Activated T-cell treated with anti-CD3 and anti-CD28 coated beads, Interleukin-2, amount 50 U/mL, for 4 hours (primary cell): ENCODE data around the gene CCND2. TPM values are rescaled to one million over a fixed set of nuclear protein-coding genes. Genes with fewer than 3 reads are reported as not detected.

Source experiments
- ATAC-seq, 2 donors: fragments of 200-7000 bp; cut with Tn5 transposase; one replicate each; pipeline ENCODE4 v1.10.0; 2021
- DNase-seq: peaks from one replicate; pipeline ENCODE4 v3.0.0-alpha.2; 2020
- H3K27me3 Mint-ChIP-seq: one replicate; pipeline ENCODE4 v1.8.0; 2021; ENCODE audit warnings: low read depth, mixed read lengths
- H3K36me3 Mint-ChIP-seq: one replicate; pipeline ENCODE4 v1.8.0; 2022; ENCODE audit warnings: mixed read lengths; ENCODE audit not compliant: insufficient read depth
- H3K4me1 Mint-ChIP-seq: one replicate; pipeline ENCODE4 v1.8.0; 2021; ENCODE audit warnings: low read depth, mixed read lengths
- H3K4me3 Mint-ChIP-seq: one replicate; pipeline ENCODE4 v1.8.0; 2021; ENCODE audit warnings: mild to moderate bottlenecking, moderate library complexity, mixed read lengths
- H3K9me3 Mint-ChIP-seq: one replicate; pipeline ENCODE4 v1.8.0; 2021; ENCODE audit warnings: mixed read lengths
- total RNA-seq, 3 donors: library from RNA; stranded (reverse); gene quantifications; one replicate each; pipeline ENCODE4 v1.2.1, GENCODE V29; 2021

CCND2 gene
- total RNA-seq, 3 donors from 2014 or later = 867 to 1,094 (median 990) TPM

DNA sequence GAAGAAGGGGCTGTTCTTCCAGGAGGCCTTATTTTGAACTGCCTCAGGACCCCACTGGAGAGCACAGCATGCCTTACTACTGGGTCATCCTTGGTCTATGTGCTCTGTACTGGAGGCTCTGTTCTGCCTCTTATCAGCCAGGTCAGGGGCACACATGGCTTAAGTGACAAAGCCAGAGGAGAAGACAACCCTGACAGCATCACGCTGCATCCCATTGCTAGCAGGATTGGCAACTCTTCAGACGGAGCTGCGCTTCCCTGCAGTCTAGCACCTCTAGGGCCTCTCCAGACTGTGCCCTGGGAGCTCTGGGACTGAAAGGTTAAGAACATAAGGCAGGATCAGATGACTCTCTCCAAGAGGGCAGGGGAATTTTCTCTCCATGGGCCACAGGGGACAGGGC lies 30.2 kb downstream of the CCND2 start:
- peaks cover 66% of the 10 kb centered on the region for H3K36me3 Mint-ChIP-seq
- no peaks in the 10 kb centered on the region for H3K4me1 Mint-ChIP-seq
- H3K9me3 Mint-ChIP-seq = no peaks in the 10 kb centered on the region
- no peak overlapping the region for H3K4me3 Mint-ChIP-seq
- no peak for ATAC-seq
- DNase-seq = no peak
- no peaks in the 10 kb centered on the region for H3K27me3 Mint-ChIP-seq

DNA sequence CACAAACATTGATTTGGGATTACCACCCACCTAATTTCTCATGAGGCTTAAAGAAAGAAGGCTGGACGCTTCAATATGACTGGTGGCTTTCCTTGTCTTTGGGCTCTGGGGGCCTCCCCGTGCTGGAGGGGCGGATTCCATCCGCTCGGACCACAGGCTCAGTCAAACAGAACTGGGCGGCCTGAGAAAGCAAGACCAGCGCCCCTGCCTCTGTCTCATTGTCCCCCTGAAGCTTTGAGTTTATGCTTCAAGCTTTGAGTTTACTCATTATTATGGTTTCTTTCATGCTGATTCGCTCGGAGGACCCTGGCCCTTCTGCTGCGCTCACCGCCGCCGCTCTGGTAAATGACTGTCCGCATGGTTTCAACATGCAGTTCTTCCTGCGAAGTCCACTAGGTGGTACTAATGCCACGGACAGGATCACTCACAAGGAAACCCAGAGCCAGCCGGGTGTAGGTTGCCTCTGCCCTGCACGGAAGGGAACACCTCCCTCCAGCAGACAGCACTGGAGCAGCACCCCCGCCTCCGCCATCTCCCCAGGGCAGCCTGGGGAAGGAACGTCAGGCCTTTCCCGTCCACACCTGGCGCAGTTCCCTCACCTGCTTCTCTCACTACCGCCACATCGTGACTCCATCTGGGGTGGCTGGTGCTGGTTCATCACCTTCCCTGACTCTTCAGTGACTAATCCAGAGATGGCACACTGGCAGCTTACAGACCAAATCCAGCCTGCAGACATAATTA lies 34.2 kb downstream of the CCND2 start:
- Mint-ChIP-seq H3K27me3 (no peaks in the 10 kb centered on the region), H3K9me3 (no peaks in the 10 kb centered on the region), H3K4me1 (no peaks in the 10 kb centered on the region), H3K36me3 (peaks cover 42% of the 10 kb centered on the region), H3K4me3 (no peak overlapping the region)
- ATAC-seq (peak in 1 of 2 donors; percentile 45), DNase-seq (no peak)

DNA sequence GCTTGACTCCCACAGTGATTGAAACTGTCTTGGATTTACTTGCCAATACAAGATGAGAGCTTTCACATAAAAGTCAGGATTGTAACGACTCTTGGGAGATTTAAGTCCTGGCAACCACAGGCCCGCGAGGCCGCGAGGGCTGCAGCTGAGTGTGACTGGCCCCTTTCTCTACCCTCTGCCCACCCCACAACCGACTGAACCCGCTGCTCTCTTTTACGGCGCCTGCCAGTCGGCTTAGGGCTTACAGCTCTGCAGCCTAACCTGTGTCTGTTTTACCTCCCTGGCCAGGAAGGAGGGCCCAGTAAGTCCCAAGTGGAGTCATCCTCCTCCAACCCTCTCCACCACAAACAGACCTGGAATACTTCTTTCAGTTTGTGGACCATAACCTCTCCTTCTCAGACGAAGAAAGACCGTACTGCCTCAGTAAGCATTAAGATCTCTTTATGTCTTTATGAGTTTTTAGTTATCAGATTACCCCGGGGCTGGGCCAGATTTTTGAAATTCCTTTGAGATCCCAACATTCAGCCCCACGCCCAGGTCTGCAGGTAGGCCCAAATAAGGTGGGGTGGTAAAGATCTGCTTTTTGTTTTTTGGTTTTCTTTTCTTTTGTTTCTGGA lies 34.9 kb downstream of the CCND2 start:
- Mint-ChIP-seq H3K27me3 (no peaks in the 10 kb centered on the region), H3K4me1 (no peaks in the 10 kb centered on the region), H3K9me3 (no peaks in the 10 kb centered on the region), H3K4me3 (no peak overlapping the region), H3K36me3 (peaks cover 39% of the 10 kb centered on the region)
- no peak for ATAC-seq
- DNase-seq = no peak

DNA sequence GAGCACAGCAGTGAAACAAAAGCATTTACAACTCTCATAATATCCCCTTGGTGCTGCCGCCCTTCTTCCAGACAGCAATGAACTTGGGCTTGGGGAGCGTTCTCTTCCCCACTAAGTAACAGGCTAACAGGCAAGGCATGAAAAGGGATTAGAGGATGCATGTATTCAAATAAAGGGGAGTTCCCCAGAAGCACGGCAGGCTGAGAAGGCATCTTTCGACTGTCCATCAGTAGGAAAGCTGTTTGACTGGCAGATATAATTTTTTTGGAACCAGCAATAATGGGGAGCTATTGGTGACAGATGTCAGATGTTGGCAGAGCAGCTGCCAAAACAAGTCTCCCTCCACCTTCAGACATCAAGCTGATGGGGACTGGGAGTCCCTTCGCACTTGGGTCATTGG lies 38.2 kb downstream of the CCND2 start:
- ATAC-seq (no peak), DNase-seq (no peak)
- H3K4me3 Mint-ChIP-seq = no peak overlapping the region
- peaks cover 24% of the 10 kb centered on the region for H3K36me3 Mint-ChIP-seq
- no peaks in the 10 kb centered on the region for H3K9me3 Mint-ChIP-seq
- H3K27me3 Mint-ChIP-seq = no peaks in the 10 kb centered on the region
- no peaks in the 10 kb centered on the region for H3K4me1 Mint-ChIP-seq

DNA sequence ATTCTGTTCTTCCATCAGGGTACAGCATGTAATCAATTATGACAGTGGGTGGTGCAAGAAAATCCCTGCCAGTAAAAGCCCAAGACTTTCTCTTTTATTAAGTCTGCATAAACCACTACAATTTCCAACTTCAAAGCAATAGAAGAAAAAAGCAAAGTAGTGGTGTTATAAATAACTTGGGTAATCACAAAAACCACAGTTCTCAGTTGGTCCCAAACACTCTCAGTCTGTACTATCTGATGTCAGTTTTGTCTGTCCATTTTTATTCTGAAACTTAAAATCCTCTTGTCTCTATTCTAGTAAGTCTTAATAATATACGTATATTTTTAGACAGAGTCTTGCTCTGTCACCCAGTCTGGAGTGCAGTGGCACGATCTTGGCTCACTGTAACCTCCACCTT lies 38.7 kb downstream of the CCND2 start:
- Mint-ChIP-seq H3K9me3 (no peaks in the 10 kb centered on the region), H3K27me3 (no peaks in the 10 kb centered on the region), H3K4me3 (no peak overlapping the region), H3K4me1 (no peaks in the 10 kb centered on the region), H3K36me3 (peaks cover 19% of the 10 kb centered on the region)
- DNase-seq (no peak), ATAC-seq (no peak)

DNA sequence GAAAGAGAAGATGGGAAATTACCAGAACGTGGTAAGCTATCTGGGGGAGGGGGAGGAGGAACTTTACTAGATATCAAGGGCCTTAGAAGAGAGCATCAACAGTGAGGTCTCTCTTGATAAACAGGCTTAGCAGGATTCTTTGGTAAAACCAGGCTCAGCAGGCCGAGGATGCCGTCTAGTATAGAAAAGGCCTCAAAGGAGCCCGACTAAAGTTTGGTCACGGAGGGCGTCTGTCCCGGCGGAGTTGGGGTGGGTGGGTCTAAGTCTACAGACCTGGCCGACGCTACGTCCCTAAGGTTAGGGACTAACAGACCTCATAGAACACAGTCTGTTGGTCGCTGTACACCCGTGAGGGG lies 46.9 kb downstream of the CCND2 start:
- ATAC-seq (peak; percentile 23 to 36), DNase-seq (no peak)
- no peaks in the 10 kb centered on the region for H3K9me3 Mint-ChIP-seq
- H3K4me3 Mint-ChIP-seq = peak overlapping the region; percentile 96
- no peaks in the 10 kb centered on the region for H3K27me3 Mint-ChIP-seq
- H3K36me3 Mint-ChIP-seq = peaks cover 3% of the 10 kb centered on the region
- peaks cover 36% of the 10 kb centered on the region for H3K4me1 Mint-ChIP-seq

DNA sequence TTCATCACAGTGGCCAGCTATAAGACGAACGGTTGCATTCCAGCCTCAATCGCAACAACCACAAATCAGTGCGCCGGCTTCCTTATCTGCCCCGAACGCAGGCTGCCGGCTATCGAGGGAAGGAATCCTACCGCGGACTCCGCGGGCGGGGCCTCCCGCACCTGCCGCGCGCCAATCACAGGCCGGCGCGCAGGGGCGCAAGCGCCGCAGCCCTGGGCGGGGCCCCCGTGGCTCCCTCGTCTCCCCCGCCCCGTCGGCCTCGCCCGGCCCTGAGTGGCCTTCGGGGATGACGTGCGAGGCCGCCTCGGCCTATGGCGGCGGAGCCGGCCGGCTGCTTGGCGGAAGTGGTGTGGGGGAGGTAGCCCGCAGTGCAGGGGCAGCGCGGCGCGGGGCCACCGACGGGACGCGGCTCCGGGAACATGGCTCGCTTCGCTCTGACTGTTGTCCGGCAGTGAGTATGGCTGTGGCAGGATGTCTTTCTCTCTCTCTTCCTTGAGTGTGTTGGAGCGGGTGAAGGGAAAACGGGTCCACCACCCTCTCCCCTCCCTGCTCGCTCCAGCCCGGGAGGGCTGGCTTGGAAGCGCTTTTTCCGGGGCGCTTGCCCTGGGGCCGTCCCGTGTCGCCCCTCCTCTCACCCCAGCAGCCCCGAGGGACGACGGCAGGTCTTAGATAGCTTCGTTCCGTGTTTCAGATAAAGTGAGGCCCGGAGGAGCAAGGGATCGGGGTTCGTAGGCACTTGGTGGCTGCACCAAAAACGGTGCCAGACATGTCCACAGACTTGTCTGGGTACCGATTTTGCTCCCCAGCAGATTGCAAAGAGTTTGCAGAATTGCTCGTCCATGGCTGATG lies 47.5 kb downstream of the CCND2 start, which contains the start of gene TIGAR:
TSS of gene TIGAR (plus strand) at position 361 of the 849 bp plus-strand sequence. CDS start at position 420, 59 bp downstream.
- DNase-seq (peak; percentile 82), ATAC-seq (peak; percentile 99)
- peaks cover 39% of the 10 kb centered on the region for H3K4me1 Mint-ChIP-seq
- no peaks in the 10 kb centered on the region for H3K9me3 Mint-ChIP-seq
- peak within 1 kb of the TSS; percentile 96 for H3K4me3 Mint-ChIP-seq
- no peaks in the 10 kb centered on the region for H3K27me3 Mint-ChIP-seq
- H3K36me3 Mint-ChIP-seq = peaks cover 3% of the 10 kb centered on the region

DNA sequence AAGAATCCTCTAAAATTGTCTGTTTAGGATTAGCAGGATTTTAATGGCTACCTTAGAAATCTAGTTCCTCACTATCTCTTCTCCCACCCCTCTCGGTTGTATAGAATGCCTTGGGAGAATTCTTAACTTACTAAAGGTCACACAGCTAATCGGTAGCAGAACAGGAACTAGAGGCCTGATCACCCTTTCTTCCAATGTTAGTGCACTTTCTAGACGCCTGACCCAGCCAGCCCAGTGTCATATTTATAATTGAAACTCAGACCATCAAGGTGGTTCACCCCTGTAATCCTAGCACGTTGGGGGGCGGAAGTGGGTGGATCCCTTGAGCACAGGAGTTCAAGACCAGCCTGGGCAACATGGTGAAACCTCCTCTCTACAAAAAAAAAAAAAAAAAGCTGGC lies 49.2 kb downstream of the CCND2 start:
- H3K4me3 Mint-ChIP-seq = peak overlapping the region; percentile 96
- H3K27me3 Mint-ChIP-seq = no peaks in the 10 kb centered on the region
- H3K36me3 Mint-ChIP-seq = peaks cover 3% of the 10 kb centered on the region
- no peaks in the 10 kb centered on the region for H3K9me3 Mint-ChIP-seq
- DNase-seq = no peak
- ATAC-seq = no peak
- peaks cover 41% of the 10 kb centered on the region for H3K4me1 Mint-ChIP-seq

Other genes with a start within 250 kb of the CCND2 start
- gene TIGAR, start 47.5 kb downstream of the CCND2 start, total RNA-seq = 10 to 100 TPM; 12.3 to 21.3 (median 17.8) TPM
- not detected for gene FGF23, start 106.0 kb downstream of the CCND2 start, total RNA-seq
- not detected for gene FGF6, start 172.1 kb downstream of the CCND2 start, total RNA-seq